Prostate gland (tissue), 2 donors: ENCODE measurements around the gene SMIM30. TPM values are rescaled to one million over a fixed set of nuclear protein-coding genes. Genes with fewer than 3 reads are reported as not detected.

Source experiments
- DNase-seq: peaks from one replicate; pipeline ENCODE4 v3.0.0-alpha.2; 2019; ENCODE audit warnings: low spot score
- H3K27ac ChIP-seq, 2 donors: fragments of 200-600 bp; sonication (generic); 2 replicates each; pipeline ENCODE4 v1.5.1; 2017 to 2019
- H3K27me3 ChIP-seq: fragments of 200-600 bp; sonication (generic); replicated peaks from 2 replicates; pipeline ENCODE4 v1.5.1; 2019; ENCODE audit not compliant: insufficient read depth
- H3K36me3 ChIP-seq, 2 donors: fragments of 200-600 bp; sonication (generic); 1 replicate in 1 of 2; 2 replicates in 1 of 2; pipeline versions ENCODE4 v1.5.1 to v1.8.1; 2017 to 2019
- H3K4me1 ChIP-seq: fragments of 200-600 bp; sonication (generic); replicated peaks from 2 replicates; pipeline ENCODE4 v1.5.1; 2019
- H3K4me3 ChIP-seq, 2 donors: fragments of 200-600 bp; sonication (generic); 2 replicates each; pipeline ENCODE4 v1.5.1; 2017 to 2019
- H3K9me3 ChIP-seq: fragments of 200-600 bp; sonication (generic); 2 replicates; pipeline ENCODE4 v1.5.1; 2017
- POLR2A ChIP-seq: fragments of 450-650 bp; IDR thresholded peaks from one replicate; pipeline ENCODE4 v1.6.1; 2016; ENCODE audit warnings: antibody characterized with exemption, mild to moderate bottlenecking
- POLR2AphosphoS5 ChIP-seq: sonication (generic); formaldehyde crosslinking; IDR thresholded peaks from one replicate; pipeline ENCODE4 v1.6.1; 2017; ENCODE audit warnings: antibody characterized with exemption
- WGBS: methylation state at CpG from one replicate; pipeline ENCODE4 v1.1.5; 2018; 5-methylcytosine and 5-hydroxymethylcytosine counted together
- intact Hi-C: fragments of 100-400 bp; cut with DNase I; formaldehyde crosslinking; loops from one replicate; pipeline ENCODE4 v1.14.2; 2022
- total RNA-seq, 2 donors: library from RNA; depleted of rRNA; stranded (reverse); fragments of >200 nt; gene quantifications; one replicate each; pipeline ENCODE4 v1.1.0, GENCODE V29; 2016
- TF ChIP-seq, protein P1 (sequence below), 4 experiments: fragments of 200-600 bp in 2 of 4; fragments of 450-650 bp in 2 of 4; sonication (generic) in 2 of 4; IDR thresholded peaks; 1 replicate in 3 of 4; 2 replicates in 1 of 4; pipeline ENCODE4 v1.5.1; 2016 to 2019; ENCODE audit warnings: antibody characterized with exemption in 4 of 4, mild to moderate bottlenecking in 2 of 4, moderate library complexity in 2 of 4

The SMIM30 gene
- total RNA-seq, 2 donors from 2014 or later: 28.2 to 47.4 TPM

DNA sequence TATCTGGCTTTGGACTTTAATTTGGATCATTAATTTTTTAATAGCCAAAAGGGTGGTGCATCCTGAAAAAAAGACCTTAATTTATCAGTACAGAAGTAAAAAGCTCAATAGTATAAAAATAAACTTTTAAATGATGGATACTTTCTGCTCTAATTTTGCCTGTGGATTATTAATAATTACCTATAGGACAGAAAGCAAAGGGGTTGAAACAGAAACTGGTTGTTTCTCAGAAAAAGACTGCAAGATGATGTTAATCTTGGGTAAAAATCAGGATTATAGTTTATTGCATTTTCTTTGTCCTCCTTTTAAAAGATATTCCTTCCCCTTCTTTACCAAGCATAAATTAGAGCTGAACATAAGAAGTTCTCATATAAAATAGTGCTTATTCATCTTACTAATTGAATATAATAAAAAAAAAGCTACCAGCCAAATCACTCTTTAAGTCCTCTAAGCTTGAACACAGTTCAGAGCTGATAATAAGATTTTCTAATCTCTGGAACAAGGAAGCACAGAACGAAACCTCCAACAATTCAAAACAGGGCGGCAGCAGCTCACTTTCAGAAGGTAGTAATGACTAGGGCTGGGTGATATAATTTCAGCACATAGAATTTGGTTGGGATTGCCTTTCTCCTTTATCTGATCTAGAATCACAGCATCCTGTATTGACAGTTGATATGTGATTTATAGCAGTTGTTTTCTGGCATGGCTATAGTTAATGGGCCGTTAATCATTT, 23.7 kb downstream of the SMIM30 start:
- no peaks in the 10 kb centered on the region for H3K27me3 ChIP-seq
- 65% methylated on average over 3 of the region's 3 CpGs for WGBS
- intact Hi-C loops: no loop called here
- no peaks in the 10 kb centered on the region for H3K4me1 ChIP-seq
- H3K9me3 ChIP-seq: no peaks in the 10 kb centered on the region
- H3K4me3 ChIP-seq: no peak overlapping the region
- TF ChIP-seq, protein P1, sequence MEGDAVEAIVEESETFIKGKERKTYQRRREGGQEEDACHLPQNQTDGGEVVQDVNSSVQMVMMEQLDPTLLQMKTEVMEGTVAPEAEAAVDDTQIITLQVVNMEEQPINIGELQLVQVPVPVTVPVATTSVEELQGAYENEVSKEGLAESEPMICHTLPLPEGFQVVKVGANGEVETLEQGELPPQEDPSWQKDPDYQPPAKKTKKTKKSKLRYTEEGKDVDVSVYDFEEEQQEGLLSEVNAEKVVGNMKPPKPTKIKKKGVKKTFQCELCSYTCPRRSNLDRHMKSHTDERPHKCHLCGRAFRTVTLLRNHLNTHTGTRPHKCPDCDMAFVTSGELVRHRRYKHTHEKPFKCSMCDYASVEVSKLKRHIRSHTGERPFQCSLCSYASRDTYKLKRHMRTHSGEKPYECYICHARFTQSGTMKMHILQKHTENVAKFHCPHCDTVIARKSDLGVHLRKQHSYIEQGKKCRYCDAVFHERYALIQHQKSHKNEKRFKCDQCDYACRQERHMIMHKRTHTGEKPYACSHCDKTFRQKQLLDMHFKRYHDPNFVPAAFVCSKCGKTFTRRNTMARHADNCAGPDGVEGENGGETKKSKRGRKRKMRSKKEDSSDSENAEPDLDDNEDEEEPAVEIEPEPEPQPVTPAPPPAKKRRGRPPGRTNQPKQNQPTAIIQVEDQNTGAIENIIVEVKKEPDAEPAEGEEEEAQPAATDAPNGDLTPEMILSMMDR (IDR thresholded peaks at IDR 0.05): no peak
- no peak for TF ChIP-seq POLR2A
- no peak for TF ChIP-seq POLR2AphosphoS5
- H3K27ac ChIP-seq: no peak overlapping the region
- no peak for DNase-seq
- no peaks in the 10 kb centered on the region for H3K36me3 ChIP-seq

DNA sequence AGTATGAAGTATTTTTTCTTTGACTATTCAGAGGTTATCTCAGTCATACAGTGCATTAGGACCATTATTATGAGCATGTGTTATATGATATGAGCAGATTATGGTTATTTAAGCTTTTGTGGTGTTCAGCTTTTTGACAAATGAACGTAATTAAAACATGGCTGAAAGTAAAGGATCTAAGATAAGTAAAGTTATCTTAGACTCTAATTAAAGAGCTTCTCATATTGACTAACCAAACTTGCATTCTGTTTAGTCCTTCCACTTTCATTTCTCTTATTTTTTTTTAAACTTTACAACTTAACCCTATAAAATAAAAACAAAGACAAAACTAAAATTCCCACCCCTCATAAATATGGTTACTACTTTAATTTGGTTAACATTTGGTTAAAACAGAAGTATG, 24.8 kb downstream of the SMIM30 start:
- TF ChIP-seq POLR2AphosphoS5 (no peak), POLR2A (no peak)
- TF ChIP-seq, protein P1 (IDR thresholded peaks at IDR 0.05): no peak
- Histone ChIP-seq H3K27me3 (no peaks in the 10 kb centered on the region), H3K4me1 (no peaks in the 10 kb centered on the region), H3K4me3 (no peak overlapping the region), H3K9me3 (no peaks in the 10 kb centered on the region), H3K27ac (no peak overlapping the region), H3K36me3 (no peaks in the 10 kb centered on the region)
- WGBS: 74% methylated on average over 1 of the region's 1 CpG
- DNase-seq: no peak
- intact Hi-C loops: no loop called here

DNA sequence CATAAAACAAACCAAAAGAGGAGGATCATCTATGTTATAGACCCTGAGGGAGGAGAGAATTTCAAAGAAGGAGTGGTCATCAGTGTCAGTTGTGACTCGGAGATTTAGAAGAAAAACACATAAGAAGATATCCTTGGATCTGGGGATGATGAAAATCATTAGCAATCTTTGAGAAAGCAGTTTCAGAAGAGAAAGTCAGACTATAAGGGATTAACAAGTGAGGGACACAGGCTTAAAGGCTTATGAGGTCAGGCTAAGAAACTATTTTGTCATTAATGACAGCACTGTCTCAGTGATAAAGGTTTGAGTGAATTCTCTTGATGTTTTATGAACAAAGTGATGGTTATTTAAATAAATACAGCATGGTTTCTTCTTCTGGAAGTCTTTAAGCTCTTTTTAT, 25.6 kb downstream of the SMIM30 start:
- TF ChIP-seq POLR2A: no peak
- TF ChIP-seq, protein P1 (IDR thresholded peaks at IDR 0.05): no peak
- TF ChIP-seq POLR2AphosphoS5: no peak
- Histone ChIP-seq H3K27me3 (no peaks in the 10 kb centered on the region), H3K36me3 (no peaks in the 10 kb centered on the region), H3K27ac (no peak overlapping the region), H3K9me3 (no peaks in the 10 kb centered on the region), H3K4me3 (no peak overlapping the region), H3K4me1 (no peaks in the 10 kb centered on the region)
- WGBS: 67% methylated on average over 1 of the region's 1 CpG
- intact Hi-C loops: no loop called here
- DNase-seq: no peak

DNA sequence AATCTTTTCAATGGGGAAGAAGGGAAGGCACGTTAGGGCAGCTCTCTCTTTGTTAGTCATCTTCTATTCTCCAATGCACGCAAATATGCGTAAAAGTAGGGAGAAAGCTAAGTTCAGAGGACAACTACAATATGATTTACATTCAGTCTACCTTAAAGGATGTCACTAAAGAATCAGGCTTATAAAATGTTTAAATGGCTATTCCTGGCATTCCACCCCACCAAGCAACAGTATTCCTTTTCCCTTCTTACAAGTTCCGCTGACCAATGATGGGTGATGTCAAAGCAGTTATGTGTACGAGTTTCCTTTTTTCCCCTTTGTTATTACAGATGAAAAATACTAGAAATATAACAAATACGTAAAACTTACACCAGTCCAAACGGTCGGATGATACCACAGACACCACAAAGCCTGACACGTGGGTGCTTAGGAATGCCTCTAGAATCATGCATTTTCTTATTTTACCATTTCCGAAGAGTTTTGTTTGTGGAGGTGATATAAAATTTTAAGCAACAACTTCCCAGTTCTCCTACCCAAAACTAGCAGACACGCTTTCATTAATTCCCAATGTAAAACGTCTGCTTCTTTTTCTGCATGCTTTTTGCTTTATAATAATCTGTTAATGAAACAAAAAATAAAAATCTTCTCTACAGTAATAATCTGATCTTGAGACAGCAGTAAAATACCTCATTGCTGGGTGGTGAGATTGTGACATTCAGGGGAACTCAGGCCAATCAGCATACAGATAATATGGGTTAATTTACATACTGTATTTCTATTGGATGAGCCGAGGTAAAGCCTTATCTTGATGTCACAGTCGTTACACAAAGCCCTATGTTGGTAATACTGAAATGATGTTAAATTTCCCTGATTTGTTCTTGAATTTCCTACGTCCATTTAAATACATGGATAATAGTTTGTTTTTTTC, 31.0 kb downstream of the SMIM30 start:
- intact Hi-C loops: no loop called here
- TF ChIP-seq POLR2AphosphoS5 (no peak), POLR2A (no peak)
- TF ChIP-seq, protein P1 (IDR thresholded peaks at IDR 0.05): no peak
- Histone ChIP-seq H3K36me3 (no peaks in the 10 kb centered on the region), H3K9me3 (no peaks in the 10 kb centered on the region), H3K4me3 (peak overlapping the region in 1 of 2 donors; percentile 10), H3K4me1 (no peaks in the 10 kb centered on the region), H3K27me3 (no peaks in the 10 kb centered on the region), H3K27ac (no peak overlapping the region)
- 24% methylated on average over 15 of the region's 15 CpGs for WGBS
- no peak for DNase-seq
